Right kidney (tissue), 1 donor: ENCODE results near the gene C9orf78.

ENCODE experiments used
- DNase-seq: peaks from one replicate; pipeline ENCODE4 v3.0.0-alpha.2; 2016

The C9orf78 gene

GRCh38 chr9:129868872-129869486 lies 33.9 kb upstream of the C9orf78 start:
- DNase-seq = no peak

DNA sequence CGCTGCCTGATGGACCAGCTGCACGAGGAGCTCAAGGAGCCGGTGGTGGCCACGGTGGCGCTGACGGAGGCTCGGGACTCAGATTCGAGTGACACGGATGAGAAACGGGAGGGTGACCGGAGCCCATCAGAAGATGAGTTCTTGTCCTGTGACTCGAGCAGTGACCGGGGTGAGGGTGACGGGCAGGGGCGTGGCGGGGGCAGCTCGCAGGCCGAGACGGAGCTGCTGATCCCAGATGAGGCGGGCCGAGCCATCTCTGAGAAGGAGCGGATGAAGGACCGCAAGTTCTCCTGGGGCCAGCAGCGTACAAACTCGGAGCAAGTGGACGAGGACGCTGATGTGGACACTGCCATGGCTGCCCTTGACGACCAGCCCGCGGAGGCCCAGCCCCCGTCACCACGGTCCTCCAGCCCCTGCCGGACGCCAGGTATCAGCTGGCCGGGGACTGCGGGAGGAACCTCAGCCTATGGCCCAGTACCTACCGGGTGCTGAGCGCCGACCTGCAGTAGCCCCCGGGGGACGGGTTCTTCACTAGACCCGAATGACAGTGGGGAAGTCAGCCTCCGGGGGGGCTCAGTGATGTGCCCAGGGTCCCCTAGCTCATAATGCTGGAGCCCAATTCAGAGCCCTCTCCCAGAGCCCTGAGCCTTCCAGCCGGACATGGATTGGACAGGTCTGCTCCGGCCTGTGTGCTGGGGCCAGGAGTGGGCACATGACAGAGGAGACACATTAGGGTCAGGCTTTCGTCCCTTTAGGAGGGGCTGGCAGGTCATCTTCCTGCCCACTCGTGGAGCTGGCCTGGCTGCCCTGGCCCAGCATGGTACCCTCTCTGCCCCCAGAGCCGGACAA lies 33.2 kb upstream of the C9orf78 start:
- DNase-seq = no peak

- no peak for DNase-seq
Observed at GRCh38 chr9:129867136-129868022, 32.3 kb upstream of the C9orf78 start.

- no peak for DNase-seq
Observed at GRCh38 chr9:129866394-129867135, 31.5 kb upstream of the C9orf78 start.

- no peak for DNase-seq
Observed at GRCh38 chr9:129865668-129866320, 30.7 kb upstream of the C9orf78 start.

- DNase-seq = no peak
Observed at GRCh38 chr9:129864991-129865647, 30.0 kb upstream of the C9orf78 start.

DNA sequence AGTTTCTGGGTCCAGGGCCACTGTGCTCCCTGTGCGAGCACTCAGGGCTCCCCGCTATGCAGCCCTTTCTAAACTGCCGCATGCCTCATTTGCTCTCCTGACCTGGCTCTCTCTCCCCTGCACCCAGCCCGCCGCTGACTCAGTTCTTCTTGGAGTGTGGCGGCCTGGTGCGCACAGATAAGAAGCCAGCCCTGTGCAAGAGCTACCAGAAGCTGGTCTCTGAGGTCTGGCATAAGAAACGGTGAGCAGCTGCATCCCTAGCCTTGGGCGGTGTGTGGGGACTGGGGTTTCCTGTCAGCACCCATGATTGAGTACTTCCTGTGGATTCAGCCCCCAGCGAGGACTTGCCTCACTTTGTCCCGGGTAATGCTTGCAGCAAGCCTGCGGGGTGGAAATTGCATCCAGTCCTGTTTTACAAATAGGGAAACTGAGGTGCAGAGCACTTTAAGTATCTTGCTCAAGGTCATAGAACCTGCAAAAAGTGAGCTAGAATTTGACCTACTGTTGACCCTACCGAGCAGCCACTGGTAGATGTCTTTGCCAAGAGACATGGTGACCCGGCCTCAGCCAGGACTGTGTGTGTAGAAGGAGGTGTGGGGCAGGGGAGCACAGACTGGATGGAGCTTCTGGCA lies 28.1 kb upstream of the C9orf78 start:
- DNase-seq = no peak

GRCh38 chr9:129861447-129861827 lies 26.4 kb upstream of the C9orf78 start:
- no peak for DNase-seq

- no peak for DNase-seq
Observed at GRCh38 chr9:129860653-129861446, 25.8 kb upstream of the C9orf78 start.

GRCh38 chr9:129858167-129858962 lies 23.3 kb upstream of the C9orf78 start:
- no peak for DNase-seq

- DNase-seq = no peak
Observed at GRCh38 chr9:129857207-129857606, 22.1 kb upstream of the C9orf78 start.

DNA sequence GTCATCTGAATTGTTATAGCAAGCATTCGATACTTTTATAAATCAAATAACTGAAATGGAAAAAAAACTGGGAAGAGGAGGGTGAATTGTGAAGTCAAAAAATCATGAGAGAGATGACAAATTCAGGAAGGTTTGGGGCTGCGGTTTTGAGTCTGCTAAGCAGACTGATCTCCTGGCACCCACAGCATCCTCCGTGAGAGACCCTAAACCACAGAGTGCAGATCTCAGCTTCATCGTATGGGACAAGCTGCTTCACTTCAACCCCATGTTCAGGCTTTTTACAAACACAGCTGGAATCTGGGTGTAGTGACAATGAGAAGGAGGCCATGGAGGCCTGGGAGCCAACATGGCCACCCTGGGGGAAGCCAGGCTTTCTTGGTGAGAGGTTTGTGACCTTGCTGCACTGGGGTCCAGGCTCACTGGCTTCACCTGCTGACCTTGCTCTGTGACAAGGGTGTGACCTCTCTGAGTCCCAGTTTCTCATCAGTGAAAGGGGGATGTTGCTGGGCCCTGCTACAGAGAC lies 19.6 kb upstream of the C9orf78 start:
- no peak for DNase-seq

DNA sequence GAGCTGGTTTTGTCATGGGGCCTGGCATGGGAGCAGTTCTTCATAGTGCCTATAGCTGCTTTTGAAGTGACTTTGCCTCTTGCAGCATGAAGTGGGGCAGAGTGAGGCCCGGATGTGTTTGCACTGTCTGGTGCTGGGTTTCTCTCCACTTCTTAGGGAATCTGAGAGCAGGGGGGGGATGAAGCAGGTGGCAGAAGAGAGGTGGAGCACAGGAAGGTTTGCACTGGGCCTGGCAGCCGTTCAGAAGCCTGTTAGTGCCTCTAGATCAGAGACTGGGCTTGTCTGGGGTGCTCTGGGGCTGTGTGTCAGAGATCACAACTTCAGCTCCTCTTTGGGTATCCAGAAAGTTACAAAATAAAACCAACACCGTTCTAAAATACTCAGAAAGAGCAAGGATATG lies 18.5 kb upstream of the C9orf78 start:
- DNase-seq = no peak

- DNase-seq = no peak
Observed at GRCh38 chr9:129852579-129852978, 17.5 kb upstream of the C9orf78 start.

GRCh38 chr9:129851821-129852220 lies 16.7 kb upstream of the C9orf78 start:
- DNase-seq = no peak

DNA sequence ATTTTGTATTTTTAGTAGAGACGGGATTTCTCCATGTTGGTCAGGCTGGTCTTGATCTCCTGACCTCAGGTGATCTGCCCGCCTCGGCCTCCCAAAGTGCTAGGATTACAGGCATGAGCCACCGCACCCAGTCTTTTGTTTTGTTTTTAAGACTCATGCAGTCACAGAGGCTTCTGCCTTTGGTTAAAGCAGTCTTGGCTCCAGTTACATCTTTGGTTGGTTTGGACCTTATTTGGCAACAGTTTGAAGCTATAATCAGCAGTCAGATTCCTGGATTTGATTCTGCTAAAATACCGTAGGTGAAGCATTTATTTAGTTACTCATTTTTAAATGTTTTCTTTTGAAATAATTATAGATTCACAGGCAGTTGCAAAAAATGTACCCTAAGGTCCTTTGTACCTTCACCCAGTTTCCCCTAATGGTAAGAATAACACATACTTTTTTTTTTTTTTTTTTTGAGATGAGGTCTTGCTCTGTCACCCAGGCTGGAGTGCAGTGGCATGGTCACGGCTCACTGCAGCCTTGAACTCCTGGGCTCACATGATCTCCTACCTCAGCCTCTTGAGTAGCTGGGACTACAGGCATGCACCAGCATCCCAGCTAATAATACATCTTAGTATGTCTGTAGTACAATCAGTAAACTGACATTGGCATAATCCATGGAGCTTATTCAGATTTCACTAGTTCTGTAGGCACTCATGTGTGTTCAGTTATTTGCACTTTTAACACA lies 15.9 kb upstream of the C9orf78 start:
- DNase-seq = no peak

- DNase-seq = no peak
Observed at GRCh38 chr9:129849901-129850300, 14.8 kb upstream of the C9orf78 start.
